Caco-2 (cell line): ENCODE results near the gene CPLANE2. TPM values are rescaled to one million over a fixed set of nuclear protein-coding genes. Genes with fewer than 3 reads are reported as not detected.

ENCODE experiments used
- BruUV-seq: library from RNA; stranded (reverse); fragments of 400-500 nt; replicated peaks from 2 replicates; lab custom pipeline; 2021; lab: Mats Ljungman, UMichigan
- CTCF ChIA-PET: fragments of 300-600 bp; sonication (Branson Sonifier 250); formaldehyde crosslinking; loops from one replicate; lab custom pipeline; 2022; ENCODE audit warnings: antibody characterized with exemption; lab: Charles Lee
- POLR2A ChIA-PET: fragments of 300-600 bp; sonication (Branson Sonifier 250); formaldehyde crosslinking; loops from one replicate; lab custom pipeline; 2022; ENCODE audit warnings: antibody characterized with exemption; lab: Charles Lee
- DNase-seq, 2 experiments: peaks; one replicate each; pipeline versions ENCODE4 v3.0.0 to v3.0.0-alpha.2; 2020 to 2022
- H3K27me3 ChIP-seq: replicated peaks from 2 replicates; pipeline ENCODE4 v1.6.0; 2011; ENCODE audit warnings: low read length; ENCODE audit not compliant: control insufficient read depth, insufficient read depth
- H3K36me3 ChIP-seq: 2 replicates; pipeline ENCODE4 v1.5.1; 2011; ENCODE audit warnings: low read length; ENCODE audit not compliant: control insufficient read depth, insufficient read depth
- H3K4me1 ChIP-seq: fragments of 250-450 bp; sonication (Bioruptor Pico); 2 replicates; pipeline ENCODE4 v1.5.1; 2020; ENCODE audit warnings: mild to moderate bottlenecking
- H3K4me3 ChIP-seq: 2 replicates; pipeline ENCODE4 v1.5.1; 2011; ENCODE audit warnings: low read depth, mild to moderate bottlenecking, control low read depth, low read length
- H3K9me3 ChIP-seq: fragments of 250-450 bp; sonication (Bioruptor Pico); 2 replicates; pipeline ENCODE4 v1.5.1; 2020; ENCODE audit warnings: mild to moderate bottlenecking, moderate library complexity
- H3K27ac Mint-ChIP-seq: one replicate; pipeline ENCODE4 v1.8.0; 2022; ENCODE audit warnings: mixed read lengths; ENCODE audit not compliant: unreplicated experiment
- H3K27me3 Mint-ChIP-seq: one replicate; pipeline ENCODE4 v1.8.0; 2022; ENCODE audit warnings: mixed read lengths; ENCODE audit not compliant: insufficient read depth, unreplicated experiment
- H3K36me3 Mint-ChIP-seq: one replicate; pipeline ENCODE4 v1.8.0; 2022; ENCODE audit warnings: mild to moderate bottlenecking, mixed read lengths; ENCODE audit not compliant: insufficient read depth, unreplicated experiment
- H3K4me1 Mint-ChIP-seq: one replicate; pipeline ENCODE4 v1.8.0; 2022; ENCODE audit warnings: low read depth, mixed read lengths; ENCODE audit not compliant: unreplicated experiment
- H3K4me3 Mint-ChIP-seq: one replicate; pipeline ENCODE4 v1.8.0; 2022; ENCODE audit warnings: mild to moderate bottlenecking, moderate library complexity, mixed read lengths; ENCODE audit not compliant: unreplicated experiment
- H3K9me3 Mint-ChIP-seq: one replicate; pipeline ENCODE4 v1.8.0; 2022; ENCODE audit warnings: mixed read lengths; ENCODE audit not compliant: unreplicated experiment
- intact Hi-C: fragments of 100-400 bp; cut with micrococcal nuclease; formaldehyde crosslinking; loops from one replicate; pipeline ENCODE4 v1.10.0; 2022; ENCODE audit not compliant: unreplicated experiment
- total RNA-seq: library from RNA; stranded (reverse); gene quantifications from 2 replicates; pipeline ENCODE4 v1.2.3, GENCODE V29; 2022
- TF ChIP-seq, protein P1 (sequence below), 2 experiments: fragments of 200-600 bp in 1 of 2; IDR thresholded peaks; 1 replicate in 1 of 2; 2 replicates in 1 of 2; pipeline versions ENCODE4 v1.5.1 to v1.8.0; 2011 to 2022; ENCODE audit warnings: antibody characterized with exemption in 1 of 2, control low read depth in 1 of 2, inconsistent platforms in 1 of 2, low read depth in 1 of 2, low read length in 1 of 2, mild to moderate bottlenecking in 1 of 2, moderate library complexity in 1 of 2; ENCODE audit not compliant: insufficient read depth in 1 of 2, severe bottlenecking in 1 of 2, unreplicated experiment in 1 of 2

The CPLANE2 gene
- total RNA-seq, 1 experiment from 2014 or later = 4.2 TPM

DNA sequence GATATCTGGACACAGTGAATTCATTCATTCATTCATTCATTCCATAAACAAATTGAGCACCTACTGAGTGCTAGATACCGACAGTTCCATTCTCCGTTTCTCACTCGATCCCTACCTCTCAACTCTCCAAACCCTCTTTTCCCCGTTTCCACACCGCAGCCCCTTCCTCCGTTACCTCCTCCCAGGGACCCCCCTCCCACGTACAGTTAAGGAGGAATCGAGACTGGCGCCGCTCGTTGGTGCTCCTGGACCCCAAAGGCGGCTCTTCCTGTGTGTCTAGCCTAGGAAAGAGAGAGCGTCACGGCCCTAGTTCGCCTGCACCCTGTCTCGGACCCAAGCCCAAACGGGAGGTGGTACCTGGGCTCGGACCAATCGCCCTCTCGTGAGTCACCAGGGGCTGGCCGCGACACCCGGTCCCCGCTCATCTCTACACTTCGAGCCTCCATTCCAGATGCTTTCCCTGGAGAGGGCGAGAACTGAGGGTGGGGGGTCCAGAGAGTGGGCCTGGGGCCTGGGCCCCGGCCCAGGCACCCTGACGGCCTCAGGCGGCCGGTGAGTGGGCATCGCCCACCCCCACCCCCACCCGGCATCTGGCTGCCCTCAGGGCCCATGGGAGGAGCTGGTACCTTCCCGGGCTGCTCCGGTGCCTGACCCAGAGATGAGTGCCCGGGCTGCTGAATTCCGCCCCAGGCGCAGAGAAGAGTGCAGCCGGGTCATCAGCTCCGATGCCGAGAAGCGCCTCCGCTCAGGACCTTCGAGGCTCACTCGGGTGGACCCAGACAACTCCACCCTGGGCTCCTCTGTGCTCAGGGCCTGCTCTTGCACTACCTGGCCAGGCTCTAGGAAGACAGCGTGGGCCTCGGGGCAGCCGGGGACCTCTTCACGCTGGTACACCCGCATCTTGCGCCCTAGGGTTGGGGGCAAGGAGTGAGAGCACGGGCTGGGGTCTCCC, 29.4 kb downstream of the CPLANE2 start:
- intact Hi-C loops = no loop called here
- CTCF ChIA-PET = interaction anchor here (0.6 to 1.7 kb wide), 4 partner anchors 9 to 145 kb away, joined by 3 to 11 read pairs (median 3); no protein-coding TSS in a partner anchor
- peaks cover 10% of the 10 kb centered on the region for H3K36me3 Mint-ChIP-seq

DNA sequence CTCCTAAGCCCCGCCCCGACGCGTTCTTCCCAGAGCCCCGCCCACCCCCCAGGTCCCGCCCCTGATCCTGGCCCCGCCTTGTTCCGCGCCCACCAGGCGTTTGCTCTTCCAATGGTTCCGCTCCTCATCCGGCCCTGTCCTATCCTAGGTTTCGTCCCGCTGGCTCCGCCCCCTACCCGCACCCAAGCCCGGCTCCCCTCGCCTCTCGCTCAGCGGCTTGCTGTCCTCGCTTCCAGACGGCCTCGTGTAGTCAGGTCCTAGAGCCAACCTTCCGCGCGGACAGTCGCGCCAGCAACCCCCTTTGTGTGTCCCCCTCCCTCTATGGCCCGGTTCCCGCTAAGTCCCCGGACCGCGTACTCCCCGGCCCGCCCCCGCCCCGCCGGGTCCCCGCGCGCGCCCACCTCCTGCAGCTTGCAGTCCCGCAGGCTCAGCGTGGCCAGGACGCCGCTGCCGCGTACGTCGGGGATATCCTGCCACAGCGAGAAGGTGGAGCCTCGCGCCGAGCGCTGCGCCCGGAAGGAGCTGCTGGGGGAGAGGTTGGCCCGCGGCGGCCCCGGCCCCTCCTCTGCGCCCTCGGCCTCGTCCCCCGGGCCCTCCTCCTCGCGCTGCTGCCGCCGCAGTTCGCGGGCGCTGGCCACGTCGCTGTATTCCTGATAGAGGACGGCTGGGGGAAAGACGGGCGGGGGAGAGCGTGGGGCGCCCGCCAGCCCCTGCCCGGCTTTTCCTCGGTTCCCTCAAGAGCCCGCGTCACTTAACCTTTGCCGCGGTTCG, 30.3 kb downstream of the CPLANE2 start:
- TF ChIP-seq, protein P1, sequence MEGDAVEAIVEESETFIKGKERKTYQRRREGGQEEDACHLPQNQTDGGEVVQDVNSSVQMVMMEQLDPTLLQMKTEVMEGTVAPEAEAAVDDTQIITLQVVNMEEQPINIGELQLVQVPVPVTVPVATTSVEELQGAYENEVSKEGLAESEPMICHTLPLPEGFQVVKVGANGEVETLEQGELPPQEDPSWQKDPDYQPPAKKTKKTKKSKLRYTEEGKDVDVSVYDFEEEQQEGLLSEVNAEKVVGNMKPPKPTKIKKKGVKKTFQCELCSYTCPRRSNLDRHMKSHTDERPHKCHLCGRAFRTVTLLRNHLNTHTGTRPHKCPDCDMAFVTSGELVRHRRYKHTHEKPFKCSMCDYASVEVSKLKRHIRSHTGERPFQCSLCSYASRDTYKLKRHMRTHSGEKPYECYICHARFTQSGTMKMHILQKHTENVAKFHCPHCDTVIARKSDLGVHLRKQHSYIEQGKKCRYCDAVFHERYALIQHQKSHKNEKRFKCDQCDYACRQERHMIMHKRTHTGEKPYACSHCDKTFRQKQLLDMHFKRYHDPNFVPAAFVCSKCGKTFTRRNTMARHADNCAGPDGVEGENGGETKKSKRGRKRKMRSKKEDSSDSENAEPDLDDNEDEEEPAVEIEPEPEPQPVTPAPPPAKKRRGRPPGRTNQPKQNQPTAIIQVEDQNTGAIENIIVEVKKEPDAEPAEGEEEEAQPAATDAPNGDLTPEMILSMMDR (IDR thresholded peaks at IDR 0.05; ENCODE audit: insufficient read depth in 1 of 2, low read depth in 1 of 2, low read length in 1 of 2, severe bottlenecking in 1 of 2, unreplicated experiment in 1 of 2) = no peak
- H3K27me3 Mint-ChIP-seq = no peaks in the 10 kb centered on the region
- H3K27me3 ChIP-seq = no peaks in the 10 kb centered on the region
- H3K9me3 ChIP-seq = no peaks in the 10 kb centered on the region
- CTCF ChIA-PET = interaction anchor here (0.6 to 1.7 kb wide), 5 partner anchors 10 to 146 kb away, joined by 3 to 11 read pairs (median 3); no protein-coding TSS in a partner anchor
- peak overlapping the region; percentile 91 for H3K27ac Mint-ChIP-seq
- H3K9me3 Mint-ChIP-seq = no peaks in the 10 kb centered on the region
- peak overlapping the region; percentile 78 for H3K4me3 Mint-ChIP-seq
- H3K4me3 ChIP-seq = peak overlapping the region; percentile 69
- intact Hi-C loops = loop anchor here (1.0 kb wide), 2 partner anchors 11 to 31 kb away; partner anchors contain the start of gene CPLANE2
- peaks cover 10% of the 10 kb centered on the region for H3K36me3 Mint-ChIP-seq
- no peaks in the 10 kb centered on the region for H3K4me1 Mint-ChIP-seq
- peaks cover 4% of the 10 kb centered on the region for H3K4me1 ChIP-seq
- BruUV-seq = no TSS peak
- POLR2A ChIA-PET = interaction anchor here (0.6 to 2.4 kb wide), 7 partner anchors 10 to 96 kb away, joined by 3 to 28 read pairs (median 3); no protein-coding TSS in a partner anchor
- peak; percentile 96 to 97 for DNase-seq
- H3K36me3 ChIP-seq = 0 out of 2 replicates have a peak, but pooled peaks cover 1% of the 10 kb centered on the region

More for the DNA sequence above, 29.4 kb downstream of the CPLANE2 start:
- DNase-seq = no peak
- no peaks in the 10 kb centered on the region for H3K4me1 Mint-ChIP-seq
- peak overlapping the region; percentile 78 for H3K4me3 Mint-ChIP-seq
- no peaks in the 10 kb centered on the region for H3K9me3 ChIP-seq
- no peaks in the 10 kb centered on the region for H3K27me3 Mint-ChIP-seq
- no peaks in the 10 kb centered on the region for H3K27me3 ChIP-seq
- peak overlapping the region; percentile 91 for H3K27ac Mint-ChIP-seq
- POLR2A ChIA-PET = interaction anchor here (0.6 to 2.4 kb wide), 6 partner anchors 9 to 75 kb away, joined by 3 to 28 read pairs (median 4); no protein-coding TSS in a partner anchor
- H3K4me3 ChIP-seq = peak overlapping the region; percentile 69
- BruUV-seq = TSS peak; percentile 76
- no peaks in the 10 kb centered on the region for H3K9me3 Mint-ChIP-seq
- H3K4me1 ChIP-seq = peaks cover 10% of the 10 kb centered on the region
- TF ChIP-seq, protein P1 (IDR thresholded peaks at IDR 0.05; ENCODE audit: insufficient read depth in 1 of 2, low read depth in 1 of 2, low read length in 1 of 2, severe bottlenecking in 1 of 2, unreplicated experiment in 1 of 2) = no peak
- H3K36me3 ChIP-seq = 0 out of 2 replicates have a peak, but pooled peaks cover 1% of the 10 kb centered on the region
